Activated CD4-positive, alpha-beta T cell treated with anti-CD3 and anti-CD28 coated beads, Interleukin-2, amount 10 ng/mL, durations not matched to agents 24 days and 14 days (primary cell): Measurements from ENCODE around the gene ZSWIM4. TPM values are rescaled to one million over a fixed set of nuclear protein-coding genes. Genes with fewer than 3 reads are reported as not detected.
A peak's percentile ranks its signal among the peaks of the same experiment; 100 is the strongest.
"Not testable (repeated sequence)": the region's sequence is repeated elsewhere in the genome, so short reads cannot be mapped to it uniquely, and the experiment has no call there.

Experiments used
- DNase-seq: peaks from one replicate; pipeline ENCODE4 v3.0.0; 2022
- H3K27ac Mint-ChIP-seq: one replicate; pipeline ENCODE4 v1.8.0; 2022; ENCODE audit warnings: mild to moderate bottlenecking, mixed read lengths
- H3K27me3 Mint-ChIP-seq: one replicate; pipeline ENCODE4 v1.8.0; 2022; ENCODE audit warnings: mixed read lengths
- H3K36me3 Mint-ChIP-seq: one replicate; pipeline ENCODE4 v1.8.0; 2022; ENCODE audit warnings: low read depth, mild to moderate bottlenecking, mixed read lengths
- H3K4me1 Mint-ChIP-seq: one replicate; pipeline ENCODE4 v1.8.0; 2021; ENCODE audit warnings: mixed read lengths
- H3K4me3 Mint-ChIP-seq: one replicate; pipeline ENCODE4 v1.8.0; 2022; ENCODE audit warnings: mild to moderate bottlenecking, moderate library complexity, mixed read lengths
- H3K9me3 Mint-ChIP-seq: one replicate; pipeline ENCODE4 v1.8.0; 2021; ENCODE audit warnings: mixed read lengths
- intact Hi-C: fragments of 100-400 bp; cut with micrococcal nuclease; formaldehyde crosslinking; loops from one replicate; pipeline ENCODE4 v1.15.1; 2023
- total RNA-seq: library from RNA; stranded (reverse); gene quantifications from 2 replicates; pipeline ENCODE4 v1.2.3, GENCODE V29; 2022

ZSWIM4 gene
- total RNA-seq, 1 donor from 2014 or later: 7.5 TPM

DNA sequence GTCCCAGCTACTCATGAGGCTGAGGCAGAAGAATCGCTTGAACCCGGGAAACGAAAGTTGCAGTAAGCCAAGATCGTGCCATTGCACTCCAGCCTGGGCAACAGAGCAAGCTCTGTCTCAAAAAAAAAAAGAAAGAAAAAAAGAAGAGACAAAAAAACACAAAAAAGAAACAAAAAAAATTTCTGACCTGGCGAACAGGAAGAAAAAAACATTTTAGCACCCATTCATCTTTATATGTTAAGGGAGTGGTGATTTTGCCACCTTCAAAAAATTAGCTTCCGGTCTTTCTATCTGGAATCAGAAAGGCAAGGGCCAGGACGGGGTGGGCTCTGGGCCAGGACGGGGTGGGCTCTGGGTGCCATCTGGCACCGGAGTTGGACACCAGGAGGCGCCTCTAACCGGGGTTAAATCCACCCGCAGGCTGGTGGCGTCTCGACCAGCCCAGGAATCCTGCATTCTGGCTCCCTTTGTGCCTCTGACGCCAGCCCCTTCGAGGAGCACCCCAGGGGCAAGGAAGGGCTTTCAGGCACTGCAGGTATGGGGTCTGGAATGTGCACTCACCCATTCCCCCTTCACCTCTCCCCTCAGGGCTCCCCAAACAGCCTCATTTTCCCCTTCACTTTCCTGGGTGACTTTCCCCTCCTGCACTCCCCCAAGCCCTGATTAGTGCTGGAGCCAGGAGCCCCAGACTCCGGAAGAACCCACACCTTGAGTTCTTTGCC is 10.4 kb upstream of the ZSWIM4 start:
- intact Hi-C loops: loop anchor here (1.0 kb wide), 1 partner anchor 77 kb away; no protein-coding TSS in a partner anchor
- Mint-ChIP-seq H3K36me3 (peaks cover 2% of the 10 kb centered on the region), H3K27me3 (no peaks in the 10 kb centered on the region), H3K9me3 (no peaks in the 10 kb centered on the region), H3K27ac (peak overlapping the region; percentile 25), H3K4me3 (peak overlapping the region; percentile 35), H3K4me1 (peaks cover 22% of the 10 kb centered on the region)
- DNase-seq: peak; percentile 91

DNA sequence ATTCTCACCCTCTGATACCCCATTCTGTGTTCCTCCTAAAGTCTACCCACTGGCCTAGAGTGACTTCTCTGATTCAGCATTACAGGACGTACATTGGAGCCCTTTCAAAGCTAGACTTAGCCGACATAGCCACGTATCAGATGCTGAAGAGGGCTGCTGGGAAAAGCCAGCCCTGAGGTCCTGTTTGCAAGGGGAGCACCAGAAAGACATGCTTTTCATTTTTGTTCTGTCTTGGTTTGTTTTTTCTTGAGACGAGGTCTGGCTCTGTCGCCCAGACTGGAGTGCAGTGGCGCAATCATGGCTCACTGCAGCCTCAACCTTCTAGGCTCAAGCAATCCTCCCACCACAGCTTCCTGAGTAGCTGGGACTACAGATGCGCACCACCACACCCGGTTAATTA is 6.3 kb upstream of the ZSWIM4 start:
- peak; percentile 80 for DNase-seq

DNA sequence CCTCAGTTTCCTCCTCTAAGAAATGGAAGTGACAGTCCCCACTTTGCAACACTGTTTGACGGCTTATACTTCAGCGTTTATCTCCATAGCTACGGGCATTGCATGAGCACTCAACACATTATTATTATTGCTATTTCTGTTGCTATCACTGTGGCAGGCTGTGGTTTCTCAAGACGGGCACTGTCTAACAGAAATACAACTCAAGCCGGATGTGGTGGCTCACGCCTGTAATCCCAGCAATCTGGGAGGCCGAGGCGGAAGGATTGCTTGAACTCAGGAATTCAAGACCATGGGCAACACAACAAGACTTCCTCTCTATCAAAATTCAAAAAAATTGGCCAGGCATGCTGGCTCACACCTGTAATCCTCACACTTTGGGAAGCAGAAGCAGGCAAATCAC is 4.9 kb upstream of the ZSWIM4 start:
- Mint-ChIP-seq H3K9me3 (no peaks in the 10 kb centered on the region), H3K27me3 (no peaks in the 10 kb centered on the region), H3K4me3 (no peak overlapping the region), H3K27ac (no peak overlapping the region), H3K4me1 (peaks cover 23% of the 10 kb centered on the region), H3K36me3 (no peaks in the 10 kb centered on the region)
- intact Hi-C loops: no loop called here
- no peak for DNase-seq

More for the DNA sequence above, 6.3 kb upstream of the ZSWIM4 start:
- Mint-ChIP-seq H3K27ac (peak overlapping the region; percentile 81), H3K36me3 (no peaks in the 10 kb centered on the region), H3K9me3 (no peaks in the 10 kb centered on the region), H3K4me3 (peak overlapping the region; percentile 49), H3K27me3 (no peaks in the 10 kb centered on the region), H3K4me1 (peaks cover 22% of the 10 kb centered on the region)
- intact Hi-C loops: no loop called here

DNA sequence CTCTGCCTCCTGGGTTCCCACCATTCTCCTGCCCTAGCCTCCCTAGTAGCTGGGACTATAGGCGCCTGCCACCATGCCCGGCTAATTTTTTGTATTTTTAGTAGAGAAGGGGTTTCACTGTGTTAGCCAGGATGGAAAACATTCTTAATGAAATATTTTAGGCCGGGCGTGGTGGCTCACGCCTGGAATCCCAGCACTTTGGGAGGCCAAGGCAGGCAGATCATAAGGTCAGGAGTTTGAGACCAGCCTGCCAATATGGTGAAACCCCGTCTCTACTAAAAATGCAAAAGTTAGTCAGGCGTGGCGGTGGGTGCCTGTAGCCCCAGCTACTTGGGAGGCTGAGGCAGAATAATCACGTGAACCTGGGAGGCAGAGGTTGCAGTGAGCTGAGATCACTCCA is 1.9 kb upstream of the ZSWIM4 start:
- Mint-ChIP-seq H3K4me1 (peaks cover 33% of the 10 kb centered on the region), H3K4me3 (peak overlapping the region; percentile 98)
- intact Hi-C loops, H3K27ac Mint-ChIP-seq, H3K36me3 Mint-ChIP-seq, H3K9me3 Mint-ChIP-seq, DNase-seq, H3K27me3 Mint-ChIP-seq: not testable (repeated sequence)

DNA sequence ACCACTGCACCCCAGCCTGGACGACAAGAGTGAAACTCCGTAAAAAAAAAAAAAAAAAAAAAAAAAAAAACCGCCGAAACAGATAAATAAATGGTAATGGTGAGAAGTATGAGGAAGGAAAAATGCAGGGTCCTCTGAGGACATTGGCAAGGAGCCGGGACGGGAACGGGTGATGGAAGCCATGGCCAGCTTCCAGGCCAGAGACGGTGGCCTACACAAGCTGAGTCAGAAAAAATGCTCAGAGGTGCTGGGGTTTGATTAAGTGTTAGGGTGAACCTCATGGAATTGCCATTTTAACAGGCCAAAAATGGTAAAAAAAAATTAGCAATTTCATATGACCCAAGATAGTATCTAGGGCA is 866 bp upstream of the ZSWIM4 start:
- Mint-ChIP-seq H3K36me3 (no peaks in the 10 kb centered on the region), H3K27ac (peak overlapping the region; percentile 94), H3K27me3 (no peaks in the 10 kb centered on the region), H3K4me1 (peaks cover 31% of the 10 kb centered on the region), H3K9me3 (no peaks in the 10 kb centered on the region), H3K4me3 (peak overlapping the region; percentile 98)
- DNase-seq: no peak
- intact Hi-C loops: no loop called here

DNA sequence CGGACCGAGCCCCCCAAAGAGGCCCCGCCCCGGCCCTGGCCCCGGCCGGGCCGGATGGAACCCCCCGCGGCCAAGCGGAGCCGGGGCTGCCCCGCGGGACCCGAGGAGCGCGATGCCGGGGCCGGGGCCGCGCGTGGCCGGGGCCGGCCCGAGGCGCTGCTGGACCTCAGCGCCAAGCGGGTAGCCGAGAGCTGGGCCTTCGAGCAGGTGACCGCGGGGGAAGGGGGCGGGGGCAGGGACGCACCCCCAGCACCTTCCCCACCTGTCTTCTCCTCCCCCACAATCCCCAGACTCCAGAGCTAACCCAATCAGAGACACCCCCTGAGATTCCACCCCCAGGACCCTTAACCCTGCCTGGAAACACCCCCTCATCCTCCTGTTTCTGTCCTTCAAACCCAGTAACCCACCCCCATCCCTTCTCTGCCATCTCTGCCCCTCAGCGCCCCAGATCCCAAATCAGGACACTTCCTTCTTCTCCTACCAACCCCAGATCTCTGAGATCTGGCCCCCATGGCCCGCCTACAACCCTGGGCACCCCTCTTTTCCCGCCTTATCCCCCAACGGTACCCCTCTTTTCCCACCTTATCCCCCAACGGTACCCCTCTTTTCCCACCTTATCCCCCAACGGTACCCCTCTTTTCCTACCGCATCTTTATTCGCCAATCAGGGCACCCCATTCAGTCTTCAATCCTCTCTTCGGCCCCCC is 505 bp downstream of the ZSWIM4 start:
- peak overlapping the region; percentile 71 for H3K27ac Mint-ChIP-seq
- H3K27me3 Mint-ChIP-seq: no peaks in the 10 kb centered on the region

DNA sequence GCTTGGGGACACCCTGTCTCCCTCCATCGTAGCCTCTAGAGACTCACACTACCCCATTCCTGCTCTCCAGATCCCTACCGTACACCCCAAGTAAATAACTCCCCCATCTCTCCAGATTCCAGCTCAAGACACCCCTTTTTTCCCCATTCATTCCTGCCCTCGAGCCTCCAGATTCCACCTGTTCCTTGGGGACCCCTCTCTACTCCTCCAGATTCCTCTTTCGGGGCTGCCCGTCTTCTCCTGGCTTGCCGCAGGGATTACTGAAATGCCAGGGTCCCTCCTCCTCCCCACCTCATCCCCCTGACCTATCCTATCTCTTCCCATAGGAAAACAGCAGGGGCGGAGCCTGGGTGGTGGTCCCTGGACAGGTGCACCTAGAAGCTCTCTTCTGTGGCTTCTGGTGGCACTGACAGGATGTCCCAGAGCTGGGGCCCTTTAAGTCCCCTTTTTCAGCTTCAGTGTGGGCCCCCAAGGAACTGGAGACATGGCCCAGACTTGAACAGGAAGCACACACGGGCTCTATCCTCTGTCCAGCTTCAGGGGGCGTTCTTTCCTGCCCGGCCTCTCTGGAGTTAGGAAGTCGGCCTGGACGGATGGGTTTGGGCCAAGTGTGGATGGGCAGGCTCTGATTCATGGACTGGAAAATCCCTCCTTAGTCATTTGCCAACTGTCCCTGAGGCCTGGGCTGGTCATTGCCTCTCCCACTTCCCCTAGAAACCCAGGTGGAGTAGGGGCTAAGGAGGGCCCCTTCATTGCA is 1.2 kb downstream of the ZSWIM4 start:
- DNase-seq: no peak
- Mint-ChIP-seq H3K4me1 (peaks cover 28% of the 10 kb centered on the region), H3K4me3 (peak overlapping the region; percentile 88), H3K27me3 (no peaks in the 10 kb centered on the region), H3K36me3 (peaks cover 8% of the 10 kb centered on the region), H3K27ac (peak overlapping the region; percentile 71), H3K9me3 (no peaks in the 10 kb centered on the region)
- intact Hi-C loops: no loop called here

More for the DNA sequence above, 505 bp downstream of the ZSWIM4 start:
- H3K4me1 Mint-ChIP-seq: peaks cover 28% of the 10 kb centered on the region
- H3K9me3 Mint-ChIP-seq: no peaks in the 10 kb centered on the region
- intact Hi-C loops: loop anchor here (1.0 kb wide), 3 partner anchors 21 to 341 kb away; partner anchors contain the start of genes ASF1B and C19orf53
- no peak for DNase-seq
- H3K4me3 Mint-ChIP-seq: peak overlapping the region; percentile 98
- H3K36me3 Mint-ChIP-seq: peaks cover 3% of the 10 kb centered on the region

DNA sequence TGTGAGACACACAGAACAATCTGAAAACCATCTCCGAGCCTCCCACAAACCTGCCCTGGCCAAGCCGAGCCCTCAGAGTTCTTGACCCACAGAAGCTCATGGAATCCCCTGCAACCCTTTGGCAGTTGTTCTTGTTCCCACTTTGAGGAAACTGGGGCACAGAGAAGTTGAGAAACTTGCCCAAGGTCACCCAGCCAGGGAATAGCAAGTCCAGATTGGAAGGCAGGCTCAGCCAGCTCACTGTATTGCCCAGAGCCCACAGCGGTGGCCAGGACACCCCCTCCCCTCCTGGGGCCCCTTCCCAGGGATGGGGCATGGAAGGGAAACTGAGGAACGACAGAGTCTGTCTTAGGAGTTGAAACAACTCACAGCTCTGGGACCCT is 1.8 kb downstream of the ZSWIM4 start:
- no peaks in the 10 kb centered on the region for H3K27me3 Mint-ChIP-seq
- H3K9me3 Mint-ChIP-seq: no peaks in the 10 kb centered on the region
- H3K4me3 Mint-ChIP-seq: peak overlapping the region; percentile 88
- DNase-seq: no peak
- peak overlapping the region; percentile 71 for H3K27ac Mint-ChIP-seq
- H3K36me3 Mint-ChIP-seq: peaks cover 8% of the 10 kb centered on the region
- peaks cover 28% of the 10 kb centered on the region for H3K4me1 Mint-ChIP-seq
- intact Hi-C loops: no loop called here

DNA sequence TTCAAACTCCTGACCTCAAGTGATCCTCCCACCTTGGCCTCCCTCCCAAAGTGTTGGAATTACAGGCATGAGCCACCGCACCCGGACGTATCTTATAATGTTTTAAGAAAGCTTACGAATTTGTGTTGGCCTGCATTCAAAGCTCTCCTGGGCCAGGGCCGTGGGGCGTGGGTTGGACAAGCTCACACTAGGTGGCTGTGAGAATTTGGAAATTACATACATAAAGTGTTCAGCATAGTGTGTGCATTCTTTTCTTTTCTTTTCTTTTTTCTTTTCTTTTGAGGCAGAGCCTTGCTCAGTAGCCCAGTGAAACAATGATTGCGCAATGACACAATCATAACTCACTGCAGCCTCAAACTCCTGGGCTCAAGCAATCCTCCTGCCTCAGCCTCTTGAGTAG is 2.6 kb downstream of the ZSWIM4 start:
- Mint-ChIP-seq H3K4me3 (no peak overlapping the region), H3K27ac (no peak overlapping the region)
- intact Hi-C loops: no loop called here

DNA sequence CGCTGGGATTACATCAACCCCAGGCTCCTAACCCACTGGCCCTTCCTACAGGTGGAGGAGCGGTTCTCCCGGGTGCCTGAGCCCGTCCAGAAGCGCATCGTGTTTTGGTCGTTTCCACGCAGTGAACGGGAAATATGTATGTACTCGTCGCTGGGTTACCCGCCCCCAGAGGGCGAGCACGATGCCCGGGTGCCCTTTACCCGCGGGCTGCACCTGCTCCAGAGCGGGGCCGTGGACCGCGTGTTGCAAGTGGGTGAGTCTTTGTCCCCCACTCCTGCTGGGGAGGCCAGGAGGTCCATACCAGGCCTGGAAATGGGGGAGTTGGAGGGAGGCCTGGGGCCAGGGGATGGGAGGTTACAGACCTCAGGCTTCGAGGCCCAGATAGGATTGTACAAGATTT is 4.4 kb downstream of the ZSWIM4 start:
- Mint-ChIP-seq H3K9me3 (no peaks in the 10 kb centered on the region), H3K27me3 (no peaks in the 10 kb centered on the region), H3K4me1 (peaks cover 20% of the 10 kb centered on the region), H3K4me3 (no peak overlapping the region), H3K36me3 (peaks cover 8% of the 10 kb centered on the region), H3K27ac (no peak overlapping the region)
- intact Hi-C loops: no loop called here
- no peak for DNase-seq

More for the DNA sequence above, 2.6 kb downstream of the ZSWIM4 start:
- no peaks in the 10 kb centered on the region for H3K9me3 Mint-ChIP-seq
- DNase-seq: no peak
- peaks cover 28% of the 10 kb centered on the region for H3K4me1 Mint-ChIP-seq
- H3K36me3 Mint-ChIP-seq: peaks cover 8% of the 10 kb centered on the region
- H3K27me3 Mint-ChIP-seq: no peaks in the 10 kb centered on the region

DNA sequence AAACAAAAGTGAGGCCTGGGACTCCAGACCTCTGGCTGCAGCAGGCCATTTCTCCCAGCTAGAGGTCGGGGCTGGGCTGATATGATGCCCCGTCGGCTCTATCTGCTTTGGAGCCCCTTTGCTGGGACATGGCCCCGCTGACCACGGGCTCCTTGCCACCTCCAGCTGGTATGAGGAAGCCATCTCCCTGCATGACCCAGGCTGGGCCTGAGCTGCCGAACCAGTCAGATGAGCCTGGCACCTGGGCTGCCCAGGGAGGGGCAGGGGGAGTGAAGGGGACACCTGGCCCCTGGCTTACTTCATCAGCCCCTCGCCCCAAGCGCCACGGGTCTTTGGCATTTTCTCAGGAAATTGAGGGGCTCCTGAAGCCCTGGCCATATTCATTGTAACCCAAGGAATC is 7.8 kb downstream of the ZSWIM4 start:
- no peaks in the 10 kb centered on the region for H3K27me3 Mint-ChIP-seq
- H3K4me3 Mint-ChIP-seq: no peak overlapping the region
- DNase-seq: no peak
- H3K27ac Mint-ChIP-seq: no peak overlapping the region
- no peaks in the 10 kb centered on the region for H3K9me3 Mint-ChIP-seq
- peaks cover 16% of the 10 kb centered on the region for H3K36me3 Mint-ChIP-seq
- peaks cover 3% of the 10 kb centered on the region for H3K4me1 Mint-ChIP-seq
- intact Hi-C loops: no loop called here

DNA sequence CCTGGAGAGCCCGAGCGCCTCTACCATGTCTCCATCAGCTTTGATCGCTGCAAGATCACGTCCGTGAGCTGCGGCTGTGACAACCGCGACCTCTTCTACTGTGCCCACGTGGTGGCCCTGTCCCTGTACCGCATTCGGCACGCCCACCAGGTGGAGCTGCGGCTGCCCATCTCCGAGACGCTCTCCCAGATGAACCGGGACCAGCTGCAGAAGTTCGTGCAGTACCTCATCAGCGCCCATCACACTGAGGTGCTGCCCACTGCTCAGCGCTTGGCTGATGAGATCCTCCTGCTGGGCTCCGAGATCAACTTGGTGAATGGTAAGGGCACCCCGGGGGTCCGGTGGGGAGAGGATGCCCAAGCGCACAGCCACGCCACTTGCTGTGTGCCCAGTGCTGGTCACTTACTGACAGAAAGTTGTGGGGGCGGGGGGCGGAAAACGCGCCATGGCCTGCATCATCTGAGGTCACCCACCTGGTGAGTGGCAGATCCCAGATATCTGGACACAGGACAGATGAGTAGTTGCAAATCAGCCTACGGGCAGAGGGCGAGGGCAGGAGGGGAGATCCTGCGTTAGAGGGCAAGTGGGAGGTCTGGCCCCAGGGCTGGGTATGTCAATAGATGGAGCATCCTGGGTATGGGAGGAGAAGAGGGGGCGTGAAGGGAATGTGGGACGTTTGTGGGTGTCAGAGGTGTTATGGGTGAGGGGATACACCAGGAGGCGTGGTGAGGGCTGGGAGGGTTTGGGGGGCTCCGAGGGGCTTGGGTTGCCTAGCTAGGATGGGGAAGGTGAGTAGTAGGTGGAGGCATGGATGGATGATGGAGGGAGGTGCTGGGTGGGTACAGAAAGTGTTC is 9.8 kb downstream of the ZSWIM4 start:
- no peak for DNase-seq
- H3K36me3 Mint-ChIP-seq: peaks cover 22% of the 10 kb centered on the region
- H3K4me1 Mint-ChIP-seq: no peaks in the 10 kb centered on the region

DNA sequence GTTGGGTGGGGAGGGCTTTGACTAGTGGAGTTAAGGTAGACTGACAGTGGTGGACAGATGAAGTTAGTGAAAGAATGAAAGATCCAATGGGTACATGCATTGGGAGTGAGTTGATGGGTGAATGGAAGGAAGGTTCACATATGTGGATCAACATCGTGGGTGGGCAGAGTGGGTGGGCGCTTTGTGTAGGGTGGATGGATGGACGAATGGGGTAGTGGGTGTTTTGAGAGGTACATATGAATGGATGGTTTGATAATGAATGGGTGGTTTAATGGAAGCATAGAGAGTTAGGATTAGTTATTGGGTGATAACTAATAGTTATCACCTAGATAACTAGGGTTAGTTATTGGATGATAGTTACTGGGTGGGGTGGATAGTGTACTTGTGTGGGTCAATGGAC is 11.5 kb downstream of the ZSWIM4 start:
- intact Hi-C loops: no loop called here
- Mint-ChIP-seq H3K27me3 (no peaks in the 10 kb centered on the region), H3K27ac (no peak overlapping the region), H3K36me3 (peaks cover 16% of the 10 kb centered on the region), H3K4me1 (no peaks in the 10 kb centered on the region), H3K9me3 (no peaks in the 10 kb centered on the region), H3K4me3 (no peak overlapping the region)
- DNase-seq: no peak

More for the DNA sequence above, 9.8 kb downstream of the ZSWIM4 start:
- intact Hi-C loops: no loop called here
- Mint-ChIP-seq H3K27ac (no peak overlapping the region), H3K4me3 (no peak overlapping the region), H3K9me3 (no peaks in the 10 kb centered on the region), H3K27me3 (no peaks in the 10 kb centered on the region)
